Spinal cord (tissue), 10 donors: ENCODE measurements around the gene IFNB1. TPM values are rescaled to one million over a fixed set of nuclear protein-coding genes. Genes with fewer than 3 reads are reported as not detected.

Experiments
- DNase-seq, 6 donors: peaks; one replicate each; pipeline versions ENCODE4 v3.0.0 to v3.0.0-alpha.2; 2013 to 2015; ENCODE audit warnings: low spot score in 6 of 6, low read depth in 4 of 6
- H3K27ac ChIP-seq: one replicate; pipeline ENCODE4 v1.5.1; 2013; ENCODE audit warnings: low read depth, low read length, control low read depth
- H3K27me3 ChIP-seq: one replicate; pipeline ENCODE4 v1.6.1; 2013; ENCODE audit warnings: low read length; ENCODE audit not compliant: control insufficient read depth, insufficient read depth
- H3K36me3 ChIP-seq: one replicate; pipeline ENCODE4 v1.6.1; 2013; ENCODE audit warnings: low read length; ENCODE audit not compliant: control insufficient read depth, insufficient read depth
- H3K4me1 ChIP-seq: one replicate; pipeline ENCODE4 v1.6.1; 2013; ENCODE audit warnings: low read length; ENCODE audit not compliant: control insufficient read depth, insufficient read depth
- H3K4me3 ChIP-seq: one replicate; pipeline ENCODE4 v1.5.1; 2013; ENCODE audit warnings: low read depth, low read length, control low read depth
- H3K9me3 ChIP-seq: one replicate; pipeline ENCODE4 v1.6.1; 2013; ENCODE audit warnings: low read length; ENCODE audit not compliant: control insufficient read depth, insufficient read depth
- WGBS: methylation state at CpG from one replicate; pipeline ENCODE4 v1.1.5; 2013; ENCODE audit warnings: missing lambda C conversion rate; ENCODE audit not compliant: insufficient coverage; 5-methylcytosine and 5-hydroxymethylcytosine counted together
- polyA plus RNA-seq, 2 donors: library from polyadenylated mRNA; unstranded; fragments of 120-200 nt; gene quantifications; one replicate each; pipeline ENCODE4 v1.2.1, GENCODE V29; 2013; ENCODE audit not compliant: insufficient read length in 2 of 2
- total RNA-seq, 2 donors: library from RNA; depleted of rRNA in 1 of 2; stranded (reverse); fragments of 120-200 nt in 1 of 2; fragments of >200 nt in 1 of 2; gene quantifications; one replicate each; pipeline versions ENCODE4 v1.2.3 to v1.2.4, GENCODE V29; 2013 to 2014
- donor health status: healthy.

IFNB1 gene
- total and polyA plus RNA-seq, 4 donors: not detected

- no peak overlapping the region for H3K27ac ChIP-seq
- H3K9me3 ChIP-seq: no peaks in the 10 kb centered on the region
- no peaks in the 10 kb centered on the region for H3K27me3 ChIP-seq
- no peaks in the 10 kb centered on the region for H3K36me3 ChIP-seq
- DNase-seq: no peak
- no peaks in the 10 kb centered on the region for H3K4me1 ChIP-seq
- WGBS: no CpG with 5 or more reads among the region's 1 CpG
- H3K4me3 ChIP-seq: no peak overlapping the region
Observed at GRCh38 chr9:21039302-21039701, 38.4 kb downstream of the IFNB1 start.

GRCh38 chr9:21037278-21037677 is 40.5 kb downstream of the IFNB1 start:
- H3K4me1 ChIP-seq: no peaks in the 10 kb centered on the region
- no CpG with 5 or more reads among the region's 2 CpGs for WGBS
- no peak overlapping the region for H3K4me3 ChIP-seq
- DNase-seq: no peak
- no peaks in the 10 kb centered on the region for H3K36me3 ChIP-seq
- no peaks in the 10 kb centered on the region for H3K27me3 ChIP-seq
- H3K9me3 ChIP-seq: no peaks in the 10 kb centered on the region
- H3K27ac ChIP-seq: no peak overlapping the region

GRCh38 chr9:21031808-21032183 is 45.9 kb downstream of the IFNB1 start:
- H3K36me3 ChIP-seq: no peaks in the 10 kb centered on the region
- peak overlapping the region; percentile 40 for H3K4me3 ChIP-seq
- no peak overlapping the region for H3K27ac ChIP-seq
- no peaks in the 10 kb centered on the region for H3K9me3 ChIP-seq
- H3K27me3 ChIP-seq: no peaks in the 10 kb centered on the region
- DNase-seq: no peak
- peaks cover 7% of the 10 kb centered on the region for H3K4me1 ChIP-seq
- WGBS: 72% methylated on average over 22 of the region's 22 CpGs

- H3K9me3 ChIP-seq: no peaks in the 10 kb centered on the region
- peaks cover 7% of the 10 kb centered on the region for H3K4me1 ChIP-seq
- peak in 4 of 6 donors; percentile 11 to 62 (median 26) for DNase-seq
- H3K27ac ChIP-seq: no peak within 1 kb of the TSS
- peak within 1 kb of the TSS; percentile 40 for H3K4me3 ChIP-seq
- H3K27me3 ChIP-seq: no peaks in the 10 kb centered on the region
- no peaks in the 10 kb centered on the region for H3K36me3 ChIP-seq
- WGBS: 2% methylated on average over 37 of the region's 46 CpGs
Observed at GRCh38 chr9:21031091-21031807, 46.5 kb downstream of the IFNB1 start, which contains the start of gene HACD4. Gene HACD4, minus strand, starts transcription at chr9:21031640. Its CDS starts 50 bp downstream, at chr9:21031590.

GRCh38 chr9:21030389-21031035 is 47.2 kb downstream of the IFNB1 start:
- 71% methylated on average over 2 of the region's 5 CpGs for WGBS
- Histone ChIP-seq H3K4me1 (peaks cover 7% of the 10 kb centered on the region), H3K27ac (no peak overlapping the region), H3K4me3 (no peak overlapping the region), H3K27me3 (no peaks in the 10 kb centered on the region), H3K36me3 (no peaks in the 10 kb centered on the region), H3K9me3 (no peaks in the 10 kb centered on the region)
- DNase-seq: peak in 1 of 6 donors; percentile 8

GRCh38 chr9:21029661-21030060 is 48.1 kb downstream of the IFNB1 start:
- Histone ChIP-seq H3K4me3 (no peak overlapping the region), H3K4me1 (peaks cover 7% of the 10 kb centered on the region), H3K9me3 (no peaks in the 10 kb centered on the region), H3K36me3 (no peaks in the 10 kb centered on the region), H3K27ac (no peak overlapping the region), H3K27me3 (no peaks in the 10 kb centered on the region)
- WGBS: no CpG with 5 or more reads among the region's 8 CpGs
- DNase-seq: no peak

- Histone ChIP-seq H3K9me3 (no peaks in the 10 kb centered on the region), H3K27ac (no peak overlapping the region), H3K4me3 (no peak overlapping the region), H3K4me1 (peaks cover 7% of the 10 kb centered on the region), H3K36me3 (no peaks in the 10 kb centered on the region), H3K27me3 (no peaks in the 10 kb centered on the region)
- WGBS: no CpG with 5 or more reads among the region's 3 CpGs
- no peak for DNase-seq
Observed at GRCh38 chr9:21028466-21028865, 49.3 kb downstream of the IFNB1 start.

- peaks cover 7% of the 10 kb centered on the region for H3K4me1 ChIP-seq
- H3K36me3 ChIP-seq: no peaks in the 10 kb centered on the region
- no peaks in the 10 kb centered on the region for H3K9me3 ChIP-seq
- H3K27ac ChIP-seq: no peak overlapping the region
- no peak overlapping the region for H3K4me3 ChIP-seq
- 100% methylated on average over 1 of the region's 4 CpGs for WGBS
- no peaks in the 10 kb centered on the region for H3K27me3 ChIP-seq
- no peak for DNase-seq
Observed at GRCh38 chr9:21027295-21027694, 50.4 kb downstream of the IFNB1 start.
